ENCODE measurements around the gene DICER1. TPM values are rescaled to one million over a fixed set of nuclear protein-coding genes. Genes with fewer than 3 reads are reported as not detected.

Gene DICER1
- total and polyA plus RNA-seq, 2 experiments from 2014 or later, result 21.4 to 59.2 TPM

GRCh38 chr14:95188380-95188779 lies 31.1 kb upstream of the DICER1 start (continued):
- TF ChIP-seq CTCF (conservative IDR thresholded peaks at IDR 0.05; ENCODE audit: low read depth in 2 of 2) (no peak), JUNB (IDR thresholded peaks at IDR 0.05; ENCODE audit: unreplicated experiment) (no peak), EZH2phosphoT487 (IDR thresholded peaks at IDR 0.05; ENCODE audit: unreplicated experiment) (no peak), CREB1 (CRISPR knock-in tag; IDR thresholded peaks at IDR 0.05; ENCODE audit: low read depth) (no peak), ZNF114 (CRISPR knock-in tag; IDR thresholded peaks at IDR 0.05) (no peak), EZH2 (IDR thresholded peaks at IDR 0.05; ENCODE audit: low read depth, unreplicated experiment) (no peak)

- H3K4me1 ChIP-seq (ENCODE audit: insufficient read depth), result peaks cover 8% of the 10 kb centered on the region
- Mint-ChIP-seq H3K27ac (no peak overlapping the region), H3K36me3 (ENCODE audit: low read depth) (peaks cover 8% of the 10 kb centered on the region)
Measured at GRCh38 chr14:95185767-95186392, 28.6 kb upstream of the DICER1 start.

More at GRCh38 chr14:95185767-95186392, 28.6 kb upstream of the DICER1 start:
- no peak for DNase-seq (ENCODE audit: low spot score)
- Histone ChIP-seq H3K27ac (ENCODE audit: low read depth) (no peak overlapping the region), H3K9me2 (ENCODE audit: insufficient read depth) (no peaks in the 10 kb centered on the region), H3K27me3 (ENCODE audit: insufficient read depth) (no peaks in the 10 kb centered on the region), H3K79me2 (replicated peaks; ENCODE audit: insufficient read depth) (no peaks in the 10 kb centered on the region), H4K20me1 (replicated peaks; ENCODE audit: insufficient read depth) (no peaks in the 10 kb centered on the region), H3F3A (replicated peaks; ENCODE audit: low read depth) (no peaks in the 10 kb centered on the region), H2AFZ (no peak overlapping the region), H3K4me3 (no peak overlapping the region), H3K36me3 (ENCODE audit: insufficient read depth) (peaks cover 4% of the 10 kb centered on the region; the same call in 1 of the 2 replicates), H3K4me2 (no peak overlapping the region)
- Mint-ChIP-seq H3K27me3 (ENCODE audit: insufficient read depth, low read depth, poor library complexity) (no peaks in the 10 kb centered on the region), H3K9me3 (peaks cover 16% of the 10 kb centered on the region; the same call in 2 of the 3 replicates), H3K4me1 (peaks cover 26% of the 10 kb centered on the region), H3K4me3 (no peak overlapping the region)
- no peak for ATAC-seq
- TF ChIP-seq REST (IDR thresholded peaks at IDR 0.05; ENCODE audit: unreplicated experiment) (no peak), STAT1 (IDR thresholded peaks at IDR 0.05; ENCODE audit: unreplicated experiment) (no peak), ZNF114 (CRISPR knock-in tag; IDR thresholded peaks at IDR 0.05) (no peak), POLR2AphosphoS5 (IDR thresholded peaks at IDR 0.05; ENCODE audit: low read depth) (no peak), ETS1 (IDR thresholded peaks at IDR 0.05) (no peak), NANOG (IDR thresholded peaks at IDR 0.05; ENCODE audit: borderline replicate concordance) (no peak), CREB1 (CRISPR knock-in tag; IDR thresholded peaks at IDR 0.05; ENCODE audit: low read depth) (no peak), ZNF331 (CRISPR knock-in tag; IDR thresholded peaks at IDR 0.05; ENCODE audit: low read depth) (no peak)
